Measurements from ENCODE around the gene SALL1.

Gene SALL1

DNA sequence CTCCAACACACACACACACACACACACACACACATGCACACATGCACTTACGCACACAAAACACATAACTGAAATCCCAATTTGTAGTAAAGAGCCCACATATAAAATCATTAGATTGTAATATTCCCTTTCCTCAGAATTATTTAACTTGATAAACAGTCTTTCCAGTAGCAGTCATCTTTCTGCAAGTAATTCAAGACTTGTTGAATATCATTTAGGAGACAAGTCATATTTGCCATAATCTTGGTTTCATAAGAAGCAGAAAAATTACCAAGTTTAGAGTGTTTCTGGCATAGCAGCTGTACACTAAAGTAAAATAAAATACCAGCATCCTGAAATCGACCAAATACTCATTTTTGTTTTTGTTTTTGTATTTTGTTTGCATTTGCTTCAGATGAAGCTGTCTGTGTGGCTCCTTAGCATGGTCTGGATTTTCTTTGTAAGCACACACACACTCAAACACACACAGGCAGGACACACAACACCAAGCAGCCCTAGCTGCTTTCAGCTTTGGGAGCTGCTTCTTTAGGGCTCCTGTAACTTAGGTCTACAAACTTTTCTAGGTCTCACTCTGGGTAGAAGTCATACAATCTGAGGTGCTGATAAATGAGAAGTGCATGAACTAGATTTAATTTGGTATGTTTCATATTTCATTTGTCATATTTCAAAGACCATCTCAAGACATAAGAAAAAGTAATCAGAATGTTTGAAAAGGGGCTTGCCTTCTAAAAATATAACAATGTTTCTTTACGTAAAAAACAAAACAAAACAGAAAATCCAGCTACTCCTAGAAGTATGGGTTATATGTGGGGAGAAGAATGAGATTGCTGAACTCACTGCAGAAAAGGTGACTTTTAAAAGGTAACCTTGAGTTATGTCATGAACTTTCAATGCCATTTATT, 3.0 kb downstream of the SALL1 start:
- Histone ChIP-seq H3K4me1 (ENCODE audit: insufficient read depth, poor library complexity, severe bottlenecking) (no peaks in the 10 kb centered on the region), H3K27me3 (ENCODE audit: insufficient read depth, poor library complexity, severe bottlenecking) (peaks cover 97% of the 10 kb centered on the region), H3K27ac (ENCODE audit: poor library complexity, severe bottlenecking) (no peak overlapping the region), H3K9me3 (ENCODE audit: severe bottlenecking) (no peaks in the 10 kb centered on the region), H3K4me3 (ENCODE audit: severe bottlenecking) (no peak overlapping the region), H3K36me3 (ENCODE audit: low read depth) (no peaks in the 10 kb centered on the region)
- TF ChIP-seq CTCF (IDR thresholded peaks at IDR 0.05; ENCODE audit: poor library complexity, severe bottlenecking): no peak
- DNase-seq (ENCODE audit: low spot score): no peak
- no peak for ATAC-seq (ENCODE audit: low read depth)

GRCh38 chr16:51146256-51146924, 4.7 kb downstream of the SALL1 start:
- Histone ChIP-seq H3K4me3 (ENCODE audit: severe bottlenecking) (no peak overlapping the region), H3K36me3 (ENCODE audit: low read depth) (no peaks in the 10 kb centered on the region), H3K27me3 (ENCODE audit: insufficient read depth, poor library complexity, severe bottlenecking) (peaks cover 92% of the 10 kb centered on the region), H3K27ac (ENCODE audit: poor library complexity, severe bottlenecking) (no peak overlapping the region), H3K4me1 (ENCODE audit: insufficient read depth, poor library complexity, severe bottlenecking) (no peaks in the 10 kb centered on the region), H3K9me3 (ENCODE audit: severe bottlenecking) (no peaks in the 10 kb centered on the region)
- peak; percentile 14 for TF ChIP-seq CTCF (IDR thresholded peaks at IDR 0.05; ENCODE audit: poor library complexity, severe bottlenecking)
- ATAC-seq (ENCODE audit: low read depth) (no peak), DNase-seq (ENCODE audit: low spot score) (no peak)

DNA sequence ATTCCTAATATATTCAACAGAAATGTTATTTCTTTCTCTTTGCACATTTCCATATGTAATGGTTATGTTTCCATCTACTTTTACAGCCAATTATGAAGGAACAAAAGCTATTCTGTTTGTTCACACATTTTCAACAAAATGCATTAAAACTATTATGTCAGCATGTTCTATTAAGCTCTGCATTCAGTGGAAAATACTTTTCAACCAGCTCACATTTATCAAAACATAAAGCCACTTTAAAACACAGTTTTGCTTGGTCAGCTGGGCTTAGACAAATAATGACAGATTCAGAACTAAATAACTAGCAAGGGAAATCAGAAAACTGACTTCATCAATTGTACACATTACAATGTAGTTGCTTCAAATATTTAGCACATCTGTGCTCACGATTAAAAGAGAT, 6.9 kb downstream of the SALL1 start:
- no peaks in the 10 kb centered on the region for H3K4me1 ChIP-seq (ENCODE audit: insufficient read depth, poor library complexity, severe bottlenecking)
- no peak overlapping the region for H3K27ac ChIP-seq (ENCODE audit: poor library complexity, severe bottlenecking)
- H3K27me3 ChIP-seq (ENCODE audit: insufficient read depth, poor library complexity, severe bottlenecking): peaks cover 72% of the 10 kb centered on the region
- H3K36me3 ChIP-seq (ENCODE audit: low read depth): no peaks in the 10 kb centered on the region
- no peaks in the 10 kb centered on the region for H3K9me3 ChIP-seq (ENCODE audit: severe bottlenecking)
- ATAC-seq (ENCODE audit: low read depth): no peak
- DNase-seq (ENCODE audit: low spot score): no peak
- H3K4me3 ChIP-seq (ENCODE audit: severe bottlenecking): no peak overlapping the region
- TF ChIP-seq CTCF (IDR thresholded peaks at IDR 0.05; ENCODE audit: poor library complexity, severe bottlenecking): no peak

DNA sequence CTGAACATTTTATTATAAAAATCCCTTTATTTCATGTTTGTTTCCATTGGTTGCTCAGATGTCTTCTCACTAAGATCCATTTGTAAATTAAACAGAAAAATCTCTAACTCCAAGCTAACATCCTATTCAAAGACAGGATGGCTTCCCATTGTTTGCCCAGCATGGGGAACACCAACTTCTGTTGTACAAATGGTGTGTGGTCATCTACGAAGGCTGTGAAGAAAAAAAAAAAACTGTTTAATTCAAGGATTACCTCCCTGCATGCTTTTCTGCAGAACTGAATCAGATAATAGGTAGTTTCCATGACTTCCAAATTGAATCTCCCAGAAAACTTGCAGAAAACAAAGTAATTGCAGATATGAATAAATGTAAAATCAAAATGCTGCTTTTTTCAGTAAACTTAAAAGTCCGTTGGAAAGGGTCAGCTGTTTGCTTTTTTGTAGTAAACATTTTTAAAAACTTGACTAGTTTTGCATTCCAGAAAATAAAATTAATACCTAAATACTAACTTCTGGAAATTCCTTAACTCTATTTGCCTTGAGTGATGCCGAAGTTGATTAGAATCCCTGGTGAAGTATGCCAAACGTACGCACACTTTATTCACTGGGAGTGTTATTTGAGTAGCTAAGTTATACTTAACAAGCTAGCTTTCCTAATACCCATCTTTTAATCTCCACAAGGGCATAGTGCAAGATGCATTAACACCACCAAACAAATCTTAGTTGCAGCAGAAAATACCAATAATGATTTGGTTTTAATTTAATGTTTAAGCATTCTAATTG, 7.7 kb downstream of the SALL1 start:
- ATAC-seq (ENCODE audit: low read depth): no peak
- Histone ChIP-seq H3K27ac (ENCODE audit: poor library complexity, severe bottlenecking) (no peak overlapping the region), H3K4me3 (ENCODE audit: severe bottlenecking) (no peak overlapping the region), H3K9me3 (ENCODE audit: severe bottlenecking) (no peaks in the 10 kb centered on the region), H3K27me3 (ENCODE audit: insufficient read depth, poor library complexity, severe bottlenecking) (peaks cover 63% of the 10 kb centered on the region), H3K36me3 (ENCODE audit: low read depth) (no peaks in the 10 kb centered on the region), H3K4me1 (ENCODE audit: insufficient read depth, poor library complexity, severe bottlenecking) (no peaks in the 10 kb centered on the region)
- no peak for TF ChIP-seq CTCF (IDR thresholded peaks at IDR 0.05; ENCODE audit: poor library complexity, severe bottlenecking)
- no peak for DNase-seq (ENCODE audit: low spot score)

Data from RWPE2 (cell line).